Heart right ventricle (tissue), 16 donors: ENCODE results near the gene GYG2. TPM values are rescaled to one million over a fixed set of nuclear protein-coding genes. Genes with fewer than 3 reads are reported as not detected.
A peak's percentile ranks its signal among the peaks of the same experiment; 100 is the strongest.
"Not testable (repeated sequence)": the region's sequence is repeated elsewhere in the genome, so short reads cannot be mapped to it uniquely, and the experiment has no call there.

Source experiments
- ATAC-seq, 8 donors: fragments of 200-7000 bp; cut with Tn5 transposase; one replicate each; pipeline ENCODE4 v1.9.1; 2020; ENCODE audit warnings: mild to moderate bottlenecking in 8 of 8, moderate library complexity in 8 of 8, moderate number of reproducible peaks in 1 of 8
- DNase-seq, 2 donors: peaks; one replicate each; pipeline ENCODE4 v3.0.0-alpha.2; 2020
- H3K27ac ChIP-seq, 10 donors: fragments of 200-600 bp; sonication (generic) in 2 of 10; one replicate each; pipeline versions ENCODE4 v1.5.0 to v1.8.0; 2020 to 2022; ENCODE audit warnings: mild to moderate bottlenecking in 3 of 10
- H3K27me3 ChIP-seq, 7 donors: fragments of 200-600 bp; one replicate each; pipeline ENCODE4 v1.8.0; 2021 to 2022; ENCODE audit warnings: mild to moderate bottlenecking in 2 of 7
- H3K36me3 ChIP-seq, 9 donors: fragments of 200-600 bp; sonication (generic) in 1 of 9; one replicate each; pipeline versions ENCODE4 v1.5.0 to v1.8.0; 2020 to 2022; ENCODE audit warnings: mild to moderate bottlenecking in 2 of 9
- H3K4me1 ChIP-seq, 9 donors: fragments of 200-600 bp; sonication (generic) in 1 of 9; one replicate each; pipeline versions ENCODE4 v1.5.0 to v1.8.0; 2020 to 2022; ENCODE audit warnings: mild to moderate bottlenecking in 4 of 9
- H3K4me3 ChIP-seq, 10 donors: fragments of 200-600 bp; sonication (generic) in 2 of 10; one replicate each; pipeline versions ENCODE4 v1.5.0 to v1.8.0; 2020 to 2022; ENCODE audit warnings: mild to moderate bottlenecking in 7 of 10, moderate library complexity in 2 of 10
- H3K9me3 ChIP-seq, 11 donors: fragments of 200-600 bp in 10 of 11; sonication (generic) in 2 of 11; one replicate each; pipeline versions ENCODE4 v1.5.0 to v1.8.0; 2013 to 2022; ENCODE audit warnings: mild to moderate bottlenecking in 2 of 11, control low read depth in 1 of 11, moderate library complexity in 1 of 11
- CTCF ChIP-seq, 9 donors: fragments of 200-600 bp; sonication (generic) in 2 of 9; IDR thresholded peaks; one replicate each; pipeline versions ENCODE4 v1.5.0 to v1.8.0; 2021 to 2022; ENCODE audit warnings: antibody characterized with exemption in 9 of 9, mild to moderate bottlenecking in 5 of 9, moderate library complexity in 1 of 9
- WGBS, 2 donors: extraction: QIAGEN DNeasy Blood & Tissue Kit; methylation state at CpG; one replicate each; pipeline ENCODE4 v1.1.7; 2013; ENCODE audit warnings: inconsistent platforms in 1 of 2; 5-methylcytosine and 5-hydroxymethylcytosine counted together
- intact Hi-C, 10 donors: fragments of 100-400 bp; cut with DNase I; formaldehyde crosslinking; loops; one replicate each; pipeline versions ENCODE4 v1.11.1 to v1.14.2; 2022
- polyA plus RNA-seq, 2 donors: library from polyadenylated mRNA; stranded (reverse); fragments of 200-250 nt; gene quantifications; one replicate each; pipeline ENCODE4 v1.2.3, GENCODE V29; 2013
- total RNA-seq, 10 donors: library from RNA; stranded (reverse); fragmentation: NEBNext Ultra II Directional in 3 of 10; extraction: Animal tissue kit (Norgen Biotek cat#: 25700) in 3 of 10; gene quantifications; one replicate each; pipeline versions ENCODE4 v1.2.1 to v1.2.4, GENCODE V29; 2021 to 2023
- donor health status: Arrhythmogenic right ventricular cardiomyopathy.
- donor health status: ischemic (EF 13 %, LVEDD 7.1; RV severe dilation, severe dysfunction).
- donor health status: healthy with polysubstance abuse.
- donor health status: DM: no; HTN: yes; CAD: no.
- donor health status: DM: no; HTN: no; CAD: no.
- donor health status: ischemic (EF 25% LVEDD 6.9; RV normal size, moderate dysfunction).
- donor health status: ischemic (EF 25% LVEDD 5.7; RV mildly dilated, moderate dysfunction).
- donor health status: healthy.
- donor health status: DM: yes; HTN: yes; CAD: no.
- donor health status: Ischemic cardiomyopathy.
- donor health status: ischemic (EF 35%, LVEDD 5.7; RV mildly dilated, moderate dysfunction).
- donor health status: nonischemic (EF 11% LVEDD 7.7; RV severe dilation, severe dysfunction).
- donor health status: DM: yes; HTN: yes; CAD: no.
- donor health status: PGD.
- donor health status: ischemic (EF 29% LVEDD 5.4; RV normal size, mild dysfunction).
- donor health status: nonischemic (EF 23%, LVEDD 6.1; RV moderate dilation, normal function).

Gene GYG2
- total and polyA plus RNA-seq, 12 donors, result 0.32 to 6.8 (median 1.1) TPM

GRCh38 chrX:2894885-2895292 is 66.2 kb downstream of the GYG2 start:
- DNase-seq, result no peak
- H3K4me3 ChIP-seq, result no peak overlapping the region

DNA sequence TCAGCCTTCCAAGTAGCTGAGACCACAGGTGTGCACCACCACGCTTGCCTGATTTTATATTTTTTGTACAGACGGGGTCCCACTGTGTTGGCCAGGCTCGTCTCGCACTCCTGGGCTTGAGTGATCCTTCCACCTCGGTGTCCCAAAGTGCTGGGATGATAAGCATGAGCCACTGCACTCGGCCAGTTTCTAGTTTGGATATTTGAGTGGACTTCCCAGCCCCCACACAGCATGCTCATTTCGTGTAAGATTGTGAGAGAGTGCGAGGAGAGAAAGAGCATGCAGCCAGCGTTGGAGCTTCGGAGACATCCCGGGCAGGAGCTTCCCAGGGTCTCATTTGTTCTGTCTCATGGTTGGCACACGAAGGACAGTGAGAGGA is 68.6 kb downstream of the GYG2 start:
- TF ChIP-seq CTCF (IDR thresholded peaks at IDR 0.05), result no peak

More at GRCh38 chrX:2894885-2895292, 66.2 kb downstream of the GYG2 start:
- no peaks in the 10 kb centered on the region for H3K36me3 ChIP-seq
- peaks cover 0 to 25% (median 0%) of the 10 kb centered on the region in 9 donors for H3K4me1 ChIP-seq
- 44 to 45% methylated on average over 9 of the region's 9 CpGs for WGBS, 2 donors
- no peak for TF ChIP-seq CTCF (IDR thresholded peaks at IDR 0.05)
- H3K27me3 ChIP-seq, result peaks cover 0 to 3% (median 0%) of the 10 kb centered on the region in 7 donors
- no peak overlapping the region for H3K27ac ChIP-seq
- peak in 2 of 8 donors; percentile 22 to 66 for ATAC-seq
- H3K9me3 ChIP-seq, result no peaks in the 10 kb centered on the region
- intact Hi-C loops, result no loop called here

GRCh38 chrX:2897690-2898623 is 69.2 kb downstream of the GYG2 start:
- WGBS, 2 donors, result 21 to 24% methylated on average over 22 of the region's 22 CpGs
- ATAC-seq, result peak in 3 of 8 donors; percentile 16 to 39 (median 28)
- H3K27ac ChIP-seq, DNase-seq, intact Hi-C loops, H3K27me3 ChIP-seq, H3K9me3 ChIP-seq, H3K36me3 ChIP-seq: not testable (repeated sequence)
- H3K4me1 ChIP-seq, result peaks cover 0 to 23% (median 0%) of the 10 kb centered on the region in 9 donors
- H3K4me3 ChIP-seq, result peak overlapping the region in 1 of 10 donors; percentile 12

More for the DNA sequence above, 68.6 kb downstream of the GYG2 start:
- 78 to 81% methylated on average over 12 of the region's 12 CpGs for WGBS, 2 donors
- ATAC-seq (no peak), DNase-seq (no peak)
- peaks cover 0 to 23% (median 0%) of the 10 kb centered on the region in 9 donors for H3K4me1 ChIP-seq
- intact Hi-C loops, result no loop called here
- H3K36me3 ChIP-seq, result no peaks in the 10 kb centered on the region
- peaks cover 0 to 3% (median 0%) of the 10 kb centered on the region in 7 donors for H3K27me3 ChIP-seq
- H3K4me3 ChIP-seq, result no peak overlapping the region
- no peaks in the 10 kb centered on the region for H3K9me3 ChIP-seq
- H3K27ac ChIP-seq, result no peak overlapping the region

DNA sequence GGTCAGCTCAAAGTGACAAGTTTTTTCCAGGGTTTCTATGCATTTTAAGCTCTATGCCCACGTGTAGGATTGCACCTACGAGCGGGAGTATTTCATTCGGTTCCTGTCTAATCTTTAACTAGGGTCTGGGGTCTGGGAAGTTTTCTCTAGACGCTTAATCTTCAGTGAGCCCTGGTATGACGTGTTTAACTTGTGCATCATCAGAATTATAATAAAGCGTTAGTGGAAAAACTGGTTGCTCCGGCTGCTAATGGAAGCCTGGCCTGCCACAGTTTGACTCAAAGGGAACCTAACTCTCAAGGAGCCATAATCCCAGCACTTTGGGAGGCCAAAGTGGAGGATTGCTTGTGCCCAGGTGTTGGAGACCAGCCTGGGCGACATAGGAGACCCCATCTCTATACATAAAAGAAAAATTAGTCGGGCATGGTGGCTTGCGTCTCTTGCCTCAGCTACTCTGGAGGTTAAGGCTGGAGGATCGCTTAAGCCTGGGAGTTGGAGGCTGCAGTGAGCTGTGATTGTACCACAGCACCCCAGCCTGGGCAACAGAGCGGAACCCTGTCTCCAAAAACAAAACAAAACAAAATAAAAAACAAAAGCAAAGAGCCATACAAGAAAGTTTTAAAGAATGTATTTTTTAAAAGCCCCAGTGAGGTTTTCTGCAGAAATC is 70.2 kb downstream of the GYG2 start:
- no peak for TF ChIP-seq CTCF (IDR thresholded peaks at IDR 0.05)
- H3K36me3 ChIP-seq, result no peaks in the 10 kb centered on the region
- intact Hi-C loops, result no loop called here
- 88 to 89% methylated on average over 13 of the region's 13 CpGs for WGBS, 2 donors
- no peak for ATAC-seq
- H3K4me1 ChIP-seq, result peaks cover 0 to 23% (median 0%) of the 10 kb centered on the region in 9 donors
- no peak overlapping the region for H3K27ac ChIP-seq
- peaks cover 0 to 13% (median 0%) of the 10 kb centered on the region in 11 donors for H3K9me3 ChIP-seq
- H3K27me3 ChIP-seq, result peaks cover 0 to 3% (median 0%) of the 10 kb centered on the region in 7 donors
- DNase-seq, result no peak
- H3K4me3 ChIP-seq, result no peak overlapping the region
